Upper lobe of left lung (tissue), 6 donors: ENCODE data around the gene TRIM52. TPM values are rescaled to one million over a fixed set of nuclear protein-coding genes. Genes with fewer than 3 reads are reported as not detected.

Source experiments
- ATAC-seq, 2 donors: fragments of 200-7000 bp; cut with Tn5 transposase; one replicate each; pipeline ENCODE4 v1.9.1; 2022; ENCODE audit warnings: mild to moderate bottlenecking in 2 of 2, moderate library complexity in 2 of 2; ENCODE audit not compliant: low FRiP score in 2 of 2
- DNase-seq, 2 donors: peaks; one replicate each; pipeline ENCODE4 v3.0.0-alpha.2; 2019 to 2020
- H3K27ac ChIP-seq, 4 donors: fragments of 200-600 bp; sonication (generic); one replicate each; pipeline ENCODE4 v1.5.1; 2016 to 2019
- H3K27me3 ChIP-seq, 4 donors: fragments of 200-600 bp; sonication (generic); one replicate each; pipeline ENCODE4 v1.5.1; 2017 to 2019
- H3K36me3 ChIP-seq, 4 donors: fragments of 200-600 bp; sonication (generic); one replicate each; pipeline ENCODE4 v1.5.1; 2016 to 2019
- H3K4me1 ChIP-seq, 4 donors: fragments of 200-600 bp; sonication (generic); one replicate each; pipeline ENCODE4 v1.5.1; 2018 to 2019
- H3K4me3 ChIP-seq, 4 donors: fragments of 200-600 bp; sonication (generic); one replicate each; pipeline ENCODE4 v1.5.1; 2017 to 2019; ENCODE audit warnings: mild to moderate bottlenecking in 2 of 4, moderate library complexity in 1 of 4
- H3K9me3 ChIP-seq, 4 donors: fragments of 200-600 bp; sonication (generic); one replicate each; pipeline ENCODE4 v1.5.1; 2018 to 2019
- EP300 ChIP-seq, 4 donors: sonication (generic); formaldehyde crosslinking; IDR thresholded peaks; one replicate each; pipeline ENCODE4 v1.5.1; 2017; ENCODE audit warnings: antibody characterized with exemption in 4 of 4, control low read depth in 2 of 4
- POLR2A ChIP-seq, 4 donors: fragments of 450-650 bp; IDR thresholded peaks; one replicate each; pipeline ENCODE4 v1.5.1; 2016 to 2017; ENCODE audit warnings: antibody characterized with exemption in 4 of 4, mild to moderate bottlenecking in 2 of 4
- POLR2AphosphoS5 ChIP-seq, 2 donors: sonication (generic); formaldehyde crosslinking; IDR thresholded peaks; one replicate each; pipeline ENCODE4 v1.5.1; 2017; ENCODE audit warnings: antibody characterized with exemption in 2 of 2
- WGBS, 2 donors: methylation state at CpG; one replicate each; pipeline ENCODE4 v1.1.5; 2017 to 2018; 5-methylcytosine and 5-hydroxymethylcytosine counted together
- total RNA-seq, 6 donors: library from RNA; depleted of rRNA in 4 of 6; stranded (reverse); fragments of >200 nt in 4 of 6; gene quantifications; one replicate each; pipeline versions ENCODE4 v1.1.0 to v1.2.1, GENCODE V29; 2016 to 2021
- TF ChIP-seq, protein P1 (sequence below), 6 experiments: fragments of 450-650 bp in 4 of 6; fragments of 200-600 bp in 2 of 6; sonication (generic) in 2 of 6; IDR thresholded peaks; one replicate each; pipeline ENCODE4 v1.5.1; 2016 to 2019; ENCODE audit warnings: antibody characterized with exemption in 6 of 6
- donor health status: DM: no; HTN: no; CAD: no; lungs with moderate emphysema.
- donor health status: DM: no; HTN: yes; CAD: no; lungs with severe emphysema.

The TRIM52 gene
- total RNA-seq, 6 donors from 2014 or later: 12.3 to 47.1 (median 15.6) TPM

DNA sequence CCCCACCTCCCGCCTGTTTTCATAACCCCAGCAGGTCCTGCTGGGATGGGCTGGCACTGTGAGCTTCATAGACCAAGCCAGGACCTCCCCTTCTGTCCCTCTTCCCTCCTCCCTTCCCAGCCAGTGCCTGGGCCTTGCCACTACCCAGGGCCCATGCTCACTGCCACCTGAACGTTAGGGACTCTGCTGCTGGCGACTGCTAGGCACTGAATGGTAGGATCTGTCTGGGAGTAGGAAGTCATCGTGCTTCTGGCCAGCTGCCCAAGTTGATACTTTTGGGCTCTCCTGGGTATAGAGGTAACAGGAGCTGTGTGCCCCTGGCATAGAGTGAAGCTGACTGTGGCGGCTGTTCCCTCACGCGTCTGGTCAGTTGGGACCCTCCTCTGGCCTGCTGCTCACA, 29.5 kb downstream of the TRIM52 start:
- H3K9me3 ChIP-seq: no peaks in the 10 kb centered on the region
- H3K4me1 ChIP-seq: no peaks in the 10 kb centered on the region
- H3K36me3 ChIP-seq: peaks cover 8 to 68% (median 46%) of the 10 kb centered on the region in 4 donors
- DNase-seq (no peak), ATAC-seq (peak in 1 of 2 donors; percentile 13)
- WGBS, 2 donors: 86 to 90% methylated on average over 3 to 7 of the region's 7 CpGs
- no peak for TF ChIP-seq POLR2A (IDR thresholded peaks at IDR 0.05)
- H3K4me3 ChIP-seq: no peak overlapping the region
- H3K27me3 ChIP-seq: no peaks in the 10 kb centered on the region
- no peak overlapping the region for H3K27ac ChIP-seq

DNA sequence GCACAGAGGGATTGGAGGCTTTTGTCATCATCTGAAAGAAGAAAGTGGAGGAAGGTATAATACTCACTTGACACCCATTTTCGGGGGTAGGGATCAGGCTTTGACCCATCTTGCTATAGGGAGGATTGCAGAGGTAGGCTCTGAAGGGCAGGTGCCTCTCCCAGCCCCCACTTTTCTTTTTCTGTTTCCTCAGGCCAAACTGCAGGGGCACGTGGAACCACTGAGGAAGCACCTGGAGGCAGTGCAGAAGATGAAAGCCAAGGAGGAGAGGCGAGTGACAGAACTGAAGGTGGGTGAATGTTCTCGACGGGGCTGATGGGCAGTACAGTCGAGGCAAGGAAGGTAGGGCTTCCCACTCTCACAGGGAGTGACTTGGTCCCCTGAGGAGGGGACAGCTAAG, 30.4 kb downstream of the TRIM52 start:
- H3K9me3 ChIP-seq: no peaks in the 10 kb centered on the region
- WGBS, 2 donors: 84 to 88% methylated on average over 6 of the region's 6 CpGs
- no peak for TF ChIP-seq POLR2AphosphoS5 (IDR thresholded peaks at IDR 0.05)
- TF ChIP-seq POLR2A (IDR thresholded peaks at IDR 0.05): no peak
- no peak for TF ChIP-seq EP300 (IDR thresholded peaks at IDR 0.05)
- TF ChIP-seq, protein P1, sequence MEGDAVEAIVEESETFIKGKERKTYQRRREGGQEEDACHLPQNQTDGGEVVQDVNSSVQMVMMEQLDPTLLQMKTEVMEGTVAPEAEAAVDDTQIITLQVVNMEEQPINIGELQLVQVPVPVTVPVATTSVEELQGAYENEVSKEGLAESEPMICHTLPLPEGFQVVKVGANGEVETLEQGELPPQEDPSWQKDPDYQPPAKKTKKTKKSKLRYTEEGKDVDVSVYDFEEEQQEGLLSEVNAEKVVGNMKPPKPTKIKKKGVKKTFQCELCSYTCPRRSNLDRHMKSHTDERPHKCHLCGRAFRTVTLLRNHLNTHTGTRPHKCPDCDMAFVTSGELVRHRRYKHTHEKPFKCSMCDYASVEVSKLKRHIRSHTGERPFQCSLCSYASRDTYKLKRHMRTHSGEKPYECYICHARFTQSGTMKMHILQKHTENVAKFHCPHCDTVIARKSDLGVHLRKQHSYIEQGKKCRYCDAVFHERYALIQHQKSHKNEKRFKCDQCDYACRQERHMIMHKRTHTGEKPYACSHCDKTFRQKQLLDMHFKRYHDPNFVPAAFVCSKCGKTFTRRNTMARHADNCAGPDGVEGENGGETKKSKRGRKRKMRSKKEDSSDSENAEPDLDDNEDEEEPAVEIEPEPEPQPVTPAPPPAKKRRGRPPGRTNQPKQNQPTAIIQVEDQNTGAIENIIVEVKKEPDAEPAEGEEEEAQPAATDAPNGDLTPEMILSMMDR (IDR thresholded peaks at IDR 0.05): no peak
- H3K4me1 ChIP-seq: peaks cover 0 to 6% (median under 1%) of the 10 kb centered on the region in 4 donors
- H3K27ac ChIP-seq: no peak overlapping the region
- peaks cover 4 to 59% (median 37%) of the 10 kb centered on the region in 4 donors for H3K36me3 ChIP-seq
- H3K4me3 ChIP-seq: no peak overlapping the region
- DNase-seq (no peak), ATAC-seq (no peak)
- H3K27me3 ChIP-seq: no peaks in the 10 kb centered on the region

DNA sequence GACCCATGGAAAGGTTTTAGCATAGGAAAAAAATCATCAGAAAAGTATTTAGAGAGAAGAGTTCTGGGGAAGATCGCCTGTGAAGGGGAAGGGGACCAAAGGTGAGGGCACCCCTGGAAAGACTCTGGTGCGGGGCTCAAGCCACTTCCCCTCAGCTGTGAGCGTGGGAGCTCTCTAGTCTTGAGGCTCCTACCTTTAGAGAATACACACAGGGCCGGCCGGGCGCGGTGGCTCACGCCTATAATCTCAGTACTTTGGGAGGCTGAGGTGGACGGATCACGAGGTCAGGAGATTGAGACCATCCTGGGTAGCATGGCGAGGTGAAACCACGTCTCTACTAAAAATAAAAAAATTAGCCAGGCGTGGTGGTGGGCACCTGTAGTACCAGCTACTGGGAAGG, 30.9 kb downstream of the TRIM52 start:
- H3K4me3 ChIP-seq: no peak overlapping the region
- no peak for ATAC-seq
- H3K27ac ChIP-seq: no peak overlapping the region
- no peak for TF ChIP-seq POLR2AphosphoS5 (IDR thresholded peaks at IDR 0.05)
- TF ChIP-seq, protein P1 (IDR thresholded peaks at IDR 0.05): no peak
- no peak for TF ChIP-seq EP300 (IDR thresholded peaks at IDR 0.05)
- TF ChIP-seq POLR2A (IDR thresholded peaks at IDR 0.05): no peak
- H3K27me3 ChIP-seq: no peaks in the 10 kb centered on the region
- 96% methylated on average over 13 of the region's 13 CpGs for WGBS, 2 donors
- no peaks in the 10 kb centered on the region for H3K9me3 ChIP-seq
- H3K4me1 ChIP-seq: peaks cover 2 to 12% (median 4%) of the 10 kb centered on the region in 4 donors
- H3K36me3 ChIP-seq: peaks cover 4 to 54% (median 31%) of the 10 kb centered on the region in 4 donors
- DNase-seq: peak in 1 of 2 donors; percentile 77

DNA sequence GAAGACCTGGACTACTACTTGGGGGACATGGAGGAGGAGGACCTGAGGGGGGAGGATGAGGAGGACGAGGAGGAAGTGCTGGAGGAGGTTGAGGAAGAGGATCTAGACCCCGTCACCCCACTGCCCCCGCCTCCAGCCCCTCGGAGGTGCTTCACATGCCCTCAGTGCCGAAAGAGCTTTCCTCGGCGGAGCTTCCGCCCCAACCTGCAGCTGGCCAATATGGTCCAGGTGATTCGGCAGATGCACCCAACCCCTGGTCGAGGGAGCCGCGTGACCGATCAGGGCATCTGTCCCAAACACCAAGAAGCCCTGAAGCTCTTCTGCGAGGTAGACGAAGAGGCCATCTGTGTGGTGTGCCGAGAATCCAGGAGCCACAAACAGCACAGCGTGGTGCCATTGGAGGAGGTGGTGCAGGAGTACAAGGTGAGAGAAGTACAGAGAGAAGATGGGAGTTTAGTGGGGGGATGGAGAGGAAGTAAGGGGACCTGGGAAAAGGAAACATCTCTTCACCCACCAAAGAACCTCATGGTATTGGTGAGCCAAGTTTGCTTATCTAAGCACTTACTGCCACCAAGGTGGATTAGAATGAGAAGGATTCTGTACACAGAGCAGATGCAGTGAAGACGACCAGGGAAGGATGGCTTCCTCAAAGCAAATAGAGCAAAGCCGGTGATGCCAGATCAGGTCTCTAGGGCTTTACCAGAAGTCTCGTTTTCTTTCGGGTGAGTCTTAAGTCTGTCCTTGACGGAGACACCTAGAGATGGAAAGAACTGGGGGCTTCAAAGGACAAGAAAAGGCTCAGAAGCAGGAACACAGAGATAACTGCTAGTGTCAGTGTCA, 36.3 kb downstream of the TRIM52 start:
- WGBS, 2 donors: 74 to 75% methylated on average over 22 of the region's 22 CpGs
- Histone ChIP-seq H3K36me3 (peaks cover 0 to 8% (median 0%) of the 10 kb centered on the region in 4 donors), H3K27ac (peak overlapping the region; percentile 95 to 98 (median 96)), H3K9me3 (no peaks in the 10 kb centered on the region), H3K27me3 (no peaks in the 10 kb centered on the region), H3K4me3 (peak overlapping the region; percentile 70 to 84 (median 80)), H3K4me1 (peaks cover 16 to 36% (median 17%) of the 10 kb centered on the region in 4 donors)
- ATAC-seq (no peak), DNase-seq (peak in 1 of 2 donors; percentile 55)
- TF ChIP-seq, protein P1 (IDR thresholded peaks at IDR 0.05): no peak
- TF ChIP-seq POLR2AphosphoS5 (IDR thresholded peaks at IDR 0.05): no peak
- TF ChIP-seq POLR2A (IDR thresholded peaks at IDR 0.05): no peak
- TF ChIP-seq EP300 (IDR thresholded peaks at IDR 0.05): no peak

DNA sequence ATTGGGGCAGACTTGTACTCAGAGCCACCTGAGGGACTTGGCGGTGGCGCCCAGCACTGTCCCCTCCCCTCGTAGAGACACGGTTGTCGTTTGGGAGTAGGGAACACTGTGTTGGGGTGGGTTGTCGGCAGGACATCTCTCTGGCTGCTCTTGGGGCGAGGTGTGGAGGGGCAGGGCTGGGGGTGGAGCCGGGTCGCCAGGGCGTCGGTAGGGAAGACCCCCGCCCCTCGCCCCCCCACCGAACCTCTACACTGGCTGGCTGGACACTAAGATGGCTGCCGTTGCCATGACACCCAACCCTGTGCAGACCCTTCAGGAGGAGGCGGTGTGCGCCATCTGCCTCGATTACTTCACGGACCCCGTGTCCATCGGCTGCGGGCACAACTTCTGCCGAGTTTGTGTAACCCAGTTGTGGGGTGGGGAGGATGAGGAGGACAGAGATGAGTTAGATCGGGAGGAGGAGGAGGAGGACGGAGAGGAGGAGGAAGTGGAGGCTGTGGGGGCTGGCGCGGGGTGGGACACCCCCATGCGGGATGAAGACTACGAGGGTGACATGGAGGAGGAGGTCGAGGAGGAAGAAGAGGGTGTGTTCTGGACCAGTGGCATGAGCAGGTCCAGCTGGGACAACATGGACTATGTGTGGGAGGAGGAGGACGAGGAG, 37.1 kb downstream of the TRIM52 start:
- H3K27me3 ChIP-seq: no peaks in the 10 kb centered on the region
- H3K4me1 ChIP-seq: peaks cover 16 to 38% (median 17%) of the 10 kb centered on the region in 4 donors
- ATAC-seq (peak; percentile 9 to 13), DNase-seq (peak; percentile 57 to 76)
- peaks cover 0 to 8% (median 0%) of the 10 kb centered on the region in 4 donors for H3K36me3 ChIP-seq
- peak overlapping the region; percentile 95 to 98 (median 96) for H3K27ac ChIP-seq
- H3K9me3 ChIP-seq: no peaks in the 10 kb centered on the region
- TF ChIP-seq, protein P1 (IDR thresholded peaks at IDR 0.05): no peak
- TF ChIP-seq POLR2A (IDR thresholded peaks at IDR 0.05) (no peak), EP300 (IDR thresholded peaks at IDR 0.05) (no peak), POLR2AphosphoS5 (IDR thresholded peaks at IDR 0.05) (no peak)
- H3K4me3 ChIP-seq: peak overlapping the region; percentile 70 to 84 (median 80)
- WGBS, 2 donors: 1 to 2% methylated on average over 21 to 28 of the region's 31 CpGs
